ENCODE results near the gene CYP19A1.

CYP19A1 gene

GRCh38 chr15:51359981-51360380, 21.6 kb upstream of the CYP19A1 start:
- DNase-seq (ENCODE audit: low read depth in 2 of 2): no peak

DNA sequence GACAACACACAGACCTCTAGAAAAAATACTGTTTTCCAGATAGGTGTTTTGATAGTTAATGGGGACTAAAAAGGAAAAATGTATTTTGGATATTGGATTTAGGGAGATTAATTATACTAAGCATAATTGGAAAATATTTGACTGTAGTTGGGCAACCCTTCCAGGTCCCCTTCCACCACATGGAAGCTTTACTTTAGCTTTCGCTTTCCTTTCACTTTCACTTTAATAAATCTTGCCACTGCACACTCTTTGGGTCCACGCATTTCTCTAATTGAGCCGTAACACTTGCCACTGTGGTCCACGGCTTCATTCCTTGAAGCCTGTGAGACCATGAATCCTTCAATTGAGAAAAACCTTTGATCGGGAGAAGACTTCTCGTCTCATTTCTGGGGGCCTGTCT, 18.6 kb upstream of the CYP19A1 start:
- no peak for DNase-seq (ENCODE audit: low read depth in 2 of 2)

GRCh38 chr15:51356147-51356546, 17.8 kb upstream of the CYP19A1 start:
- DNase-seq (ENCODE audit: low read depth in 2 of 2): no peak

DNA sequence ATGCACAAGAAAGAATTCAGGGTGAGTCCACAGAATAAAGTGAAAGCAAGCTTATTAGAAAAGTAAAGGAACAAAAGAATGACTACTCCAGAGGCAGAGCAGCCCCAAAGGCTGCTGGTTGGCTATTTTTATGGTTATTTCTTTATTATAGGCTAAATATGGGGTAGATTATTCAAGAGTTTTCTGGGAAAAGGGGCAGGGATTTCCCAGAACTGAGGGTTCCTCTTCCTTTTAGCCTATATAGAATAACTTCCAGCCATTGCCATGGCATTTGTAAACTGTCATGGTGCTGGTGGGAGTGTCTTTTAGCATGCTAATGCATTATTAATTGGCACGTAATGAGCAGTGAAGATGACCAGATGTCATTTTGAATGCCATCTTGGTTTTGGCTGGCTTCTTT, 16.7 kb upstream of the CYP19A1 start:
- DNase-seq (ENCODE audit: low read depth in 2 of 2): no peak

- no peak for DNase-seq (ENCODE audit: low read depth in 2 of 2)
Measured at GRCh38 chr15:51353976-51354375, 15.6 kb upstream of the CYP19A1 start.

DNA sequence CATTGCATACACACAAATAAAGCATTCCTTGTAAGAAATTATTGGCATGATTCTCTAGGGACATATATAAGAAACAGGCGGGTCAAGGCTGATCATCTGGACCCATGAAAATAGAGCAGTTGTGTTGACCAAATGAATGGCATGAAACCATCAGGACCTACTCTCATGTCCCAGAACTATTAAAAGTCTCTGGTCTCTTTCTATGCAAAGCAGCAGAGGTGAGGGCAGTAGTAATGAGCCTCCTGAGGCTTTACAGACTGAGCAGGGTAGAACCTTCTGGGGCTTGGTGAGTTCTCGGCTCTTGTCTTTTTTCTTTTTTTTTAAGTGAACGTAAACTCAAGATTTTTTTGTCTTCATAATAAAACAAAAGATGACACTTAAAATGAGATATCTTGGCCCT, 12.3 kb upstream of the CYP19A1 start:
- no peak for DNase-seq (ENCODE audit: low read depth in 2 of 2)

DNA sequence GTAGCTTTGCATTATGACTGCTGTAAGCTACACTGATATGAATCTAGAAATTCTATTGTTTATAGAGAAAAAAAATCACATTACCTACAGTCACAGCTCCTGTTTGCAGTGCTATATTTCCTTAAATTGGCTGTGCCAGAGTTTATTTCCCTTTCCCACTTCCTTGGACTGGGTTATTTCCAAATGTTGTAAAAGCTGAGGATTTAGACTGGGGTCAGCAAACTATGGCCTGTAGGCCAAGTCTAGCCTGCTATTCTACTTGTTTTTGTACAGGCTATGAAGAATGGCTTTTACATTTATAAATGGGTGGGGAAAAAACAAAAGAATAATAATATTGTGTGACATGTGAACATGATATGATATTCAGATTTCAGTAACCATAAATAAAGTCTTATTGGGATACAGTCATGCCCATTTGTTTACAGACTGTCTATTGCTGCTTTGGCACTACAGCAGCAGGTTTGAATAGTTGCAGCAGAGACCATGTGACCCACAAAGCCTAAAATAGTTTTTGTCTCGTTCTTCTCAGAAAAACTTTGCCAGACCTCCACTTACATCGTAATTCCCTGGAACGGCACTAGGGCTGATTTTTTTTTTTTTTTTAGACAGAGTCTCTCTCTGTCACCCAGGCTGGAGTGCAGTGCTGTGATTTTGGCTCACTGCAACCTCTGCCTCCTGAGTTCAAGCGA, 10.9 kb upstream of the CYP19A1 start:
- DNase-seq (ENCODE audit: low read depth in 2 of 2): no peak

- no peak for DNase-seq (ENCODE audit: low read depth in 2 of 2)
Measured at GRCh38 chr15:51348688-51349087, 10.3 kb upstream of the CYP19A1 start.

- DNase-seq (ENCODE audit: low read depth in 2 of 2): no peak
Measured at GRCh38 chr15:51346136-51346535, 7.7 kb upstream of the CYP19A1 start.

GRCh38 chr15:51343466-51343865, 5.1 kb upstream of the CYP19A1 start:
- DNase-seq (ENCODE audit: low read depth in 2 of 2): no peak

GRCh38 chr15:51342227-51342999, 4.0 kb upstream of the CYP19A1 start:
- DNase-seq (ENCODE audit: low read depth in 2 of 2): no peak

- no peak for DNase-seq (ENCODE audit: low read depth in 2 of 2)
Measured at GRCh38 chr15:51341366-51342226, 3.2 kb upstream of the CYP19A1 start, which contains the start of gene GLDN. TSS of gene GLDN (plus strand) at chr15:51341655. CDS start at chr15:51341685, 30 bp downstream.

- no peak for DNase-seq (ENCODE audit: low read depth in 2 of 2)
Measured at GRCh38 chr15:51335538-51336410, 2.6 kb downstream of the CYP19A1 start.

DNA sequence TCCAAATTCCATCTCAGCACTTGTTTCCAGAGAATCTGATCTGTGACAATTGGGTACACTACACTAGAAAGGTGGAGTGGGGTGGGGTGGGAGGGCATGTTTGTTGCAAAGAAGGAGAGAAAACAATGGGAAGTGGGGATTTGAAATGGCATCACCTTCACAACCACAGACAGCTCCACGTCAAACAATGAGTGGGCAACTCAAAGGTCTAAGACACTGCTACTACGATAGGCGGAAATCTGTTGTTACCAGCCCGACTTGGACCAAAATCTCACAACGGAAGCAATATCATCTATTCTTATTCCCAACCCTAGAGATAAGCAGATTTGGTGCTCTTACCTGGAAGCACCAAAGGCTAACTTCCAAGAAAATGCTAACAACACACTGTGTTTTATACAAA, 3.3 kb downstream of the CYP19A1 start:
- DNase-seq (ENCODE audit: low read depth in 2 of 2): no peak

GRCh38 chr15:51334011-51334451, 4.4 kb downstream of the CYP19A1 start:
- no peak for DNase-seq (ENCODE audit: low read depth in 2 of 2)

GRCh38 chr15:51333571-51333970, 4.8 kb downstream of the CYP19A1 start:
- no peak for DNase-seq (ENCODE audit: low read depth in 2 of 2)

DNA sequence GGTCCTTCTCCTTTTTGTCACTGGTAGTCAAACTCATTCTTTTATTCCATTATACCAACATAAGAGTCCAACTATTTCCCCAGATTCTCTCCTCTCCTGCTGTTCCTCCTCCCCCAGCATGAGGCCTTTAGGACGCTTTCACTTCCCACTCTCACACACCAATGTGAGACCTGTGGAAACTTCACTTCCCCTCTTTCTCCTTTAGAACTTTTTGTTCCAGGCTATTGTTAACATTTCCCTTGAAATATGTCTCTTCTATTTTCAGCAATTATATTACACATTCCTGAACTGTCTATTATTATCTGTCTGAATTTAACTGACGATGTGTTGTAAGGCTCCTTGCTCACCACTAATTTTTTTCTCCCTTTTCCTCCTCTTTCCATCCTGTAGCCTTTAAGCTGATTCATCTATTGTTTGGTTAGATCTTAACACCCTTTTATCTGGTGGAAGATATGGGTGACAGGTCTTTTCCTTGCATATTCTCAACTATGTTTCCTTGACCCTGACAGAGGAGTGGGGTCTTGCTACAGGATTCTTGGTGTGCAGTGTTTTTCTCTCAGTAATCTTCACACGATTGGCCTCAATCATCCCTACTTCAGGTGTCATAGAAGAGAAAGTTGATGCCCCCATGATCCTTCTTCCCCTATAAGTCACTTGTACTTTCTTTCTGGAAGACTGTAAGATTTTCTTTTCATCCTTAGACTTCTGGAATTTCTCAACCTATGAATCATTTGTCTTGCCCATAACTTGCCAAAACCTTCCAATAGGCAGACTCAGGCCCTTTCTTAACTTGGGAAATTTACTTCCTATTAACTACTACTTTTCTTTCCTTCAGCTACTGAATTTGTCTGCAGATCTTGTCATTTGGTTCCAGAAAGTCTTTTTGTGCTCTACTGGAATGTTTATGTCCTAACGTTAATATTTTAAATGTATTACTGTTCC, 5.9 kb downstream of the CYP19A1 start:
- peak in 1 of 2 experiments; percentile 9 for DNase-seq (ENCODE audit: low read depth in 2 of 2)

DNA sequence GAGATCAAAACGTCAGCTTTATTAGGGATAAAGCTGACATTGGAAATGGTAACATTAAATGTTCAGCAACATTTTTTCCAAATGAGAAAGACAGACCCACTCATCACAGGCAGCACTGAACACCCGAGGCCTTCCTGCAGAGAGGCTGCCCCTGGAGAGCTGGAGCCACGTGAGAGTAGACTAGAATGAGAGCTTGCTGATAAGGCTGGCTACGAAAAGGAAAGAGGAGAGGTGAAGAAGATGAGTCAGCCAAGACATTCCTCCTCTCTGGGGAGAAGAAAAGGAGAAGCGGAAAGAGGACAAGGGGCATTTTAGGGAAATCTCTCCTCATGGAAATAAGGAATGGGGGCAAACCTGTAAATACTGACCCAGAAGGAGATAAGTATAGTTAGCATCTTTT, 7.3 kb downstream of the CYP19A1 start:
- no peak for DNase-seq (ENCODE audit: low read depth in 2 of 2)

DNA sequence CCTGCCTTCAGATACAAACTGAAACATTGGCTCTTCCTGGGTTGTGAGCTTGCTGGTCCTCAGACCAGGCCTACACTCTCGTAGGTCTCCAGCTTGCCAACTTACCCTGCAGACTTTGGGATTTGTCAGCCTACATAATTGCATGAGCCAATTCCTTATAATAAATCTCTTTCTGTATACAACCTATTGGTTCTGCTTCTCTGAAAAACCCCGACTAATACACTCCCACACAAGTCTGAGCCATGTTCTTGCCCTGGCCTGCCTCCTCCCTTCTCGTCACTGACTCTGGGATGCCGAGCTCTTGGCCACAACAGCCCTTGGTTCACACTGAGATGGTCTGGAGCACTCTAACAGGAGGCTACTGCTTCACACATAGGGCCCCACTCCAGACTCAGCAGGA, 9.5 kb downstream of the CYP19A1 start:
- DNase-seq (ENCODE audit: low read depth in 2 of 2): no peak

- DNase-seq (ENCODE audit: low read depth in 2 of 2): no peak
Measured at GRCh38 chr15:51327081-51327480, 11.3 kb downstream of the CYP19A1 start.
